ENCODE measurements around the gene MINAR2.

The MINAR2 gene, protein sequence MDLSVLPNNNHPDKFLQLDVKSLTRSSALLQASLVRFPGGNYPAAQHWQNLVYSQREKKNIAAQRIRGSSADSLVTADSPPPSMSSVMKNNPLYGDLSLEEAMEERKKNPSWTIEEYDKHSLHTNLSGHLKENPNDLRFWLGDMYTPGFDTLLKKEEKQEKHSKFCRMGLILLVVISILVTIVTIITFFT

DNA sequence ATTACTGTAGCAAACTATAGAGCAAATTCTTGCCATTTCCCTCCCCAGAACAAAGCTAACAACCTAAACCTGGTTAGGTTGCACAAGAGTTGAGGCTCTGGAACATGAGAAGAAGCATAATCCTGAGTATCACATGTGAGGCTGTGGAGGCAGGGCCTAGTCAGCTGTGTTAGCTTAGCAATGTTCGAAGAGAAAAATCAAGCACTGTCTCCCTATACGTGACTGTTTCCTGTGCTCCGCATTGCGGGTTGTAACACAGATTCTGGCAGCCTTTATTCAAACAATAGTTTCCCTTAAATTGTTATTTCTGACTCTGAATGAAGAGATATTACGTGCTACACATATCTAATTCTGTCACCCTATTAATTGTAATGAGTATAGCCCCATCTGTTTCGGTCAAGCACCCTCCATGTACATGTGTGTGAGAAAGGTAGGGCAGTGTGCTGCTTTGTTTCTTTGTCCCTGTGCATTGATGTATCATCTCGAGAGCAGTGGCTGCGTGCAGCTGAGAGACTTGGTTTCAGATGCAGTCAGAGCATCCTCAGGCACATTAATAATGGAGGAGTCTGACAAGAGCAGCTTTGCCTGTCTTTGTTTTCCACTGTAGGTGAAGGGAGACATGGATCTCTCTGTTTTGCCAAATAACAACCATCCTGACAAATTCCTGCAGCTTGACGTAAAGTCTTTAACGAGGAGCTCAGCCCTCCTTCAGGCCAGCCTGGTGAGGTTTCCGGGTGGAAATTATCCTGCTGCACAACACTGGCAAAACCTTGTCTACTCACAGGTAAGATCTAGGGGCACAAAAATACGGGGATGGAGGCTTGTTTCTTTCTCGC is at the start of gene MINAR2:
Gene MINAR2 (plus strand): TSS at position 523 of the 836 bp plus-strand sequence. CDS start 97 bp downstream, at position 620.
- TF ChIP-seq, protein P1, sequence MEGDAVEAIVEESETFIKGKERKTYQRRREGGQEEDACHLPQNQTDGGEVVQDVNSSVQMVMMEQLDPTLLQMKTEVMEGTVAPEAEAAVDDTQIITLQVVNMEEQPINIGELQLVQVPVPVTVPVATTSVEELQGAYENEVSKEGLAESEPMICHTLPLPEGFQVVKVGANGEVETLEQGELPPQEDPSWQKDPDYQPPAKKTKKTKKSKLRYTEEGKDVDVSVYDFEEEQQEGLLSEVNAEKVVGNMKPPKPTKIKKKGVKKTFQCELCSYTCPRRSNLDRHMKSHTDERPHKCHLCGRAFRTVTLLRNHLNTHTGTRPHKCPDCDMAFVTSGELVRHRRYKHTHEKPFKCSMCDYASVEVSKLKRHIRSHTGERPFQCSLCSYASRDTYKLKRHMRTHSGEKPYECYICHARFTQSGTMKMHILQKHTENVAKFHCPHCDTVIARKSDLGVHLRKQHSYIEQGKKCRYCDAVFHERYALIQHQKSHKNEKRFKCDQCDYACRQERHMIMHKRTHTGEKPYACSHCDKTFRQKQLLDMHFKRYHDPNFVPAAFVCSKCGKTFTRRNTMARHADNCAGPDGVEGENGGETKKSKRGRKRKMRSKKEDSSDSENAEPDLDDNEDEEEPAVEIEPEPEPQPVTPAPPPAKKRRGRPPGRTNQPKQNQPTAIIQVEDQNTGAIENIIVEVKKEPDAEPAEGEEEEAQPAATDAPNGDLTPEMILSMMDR (IDR thresholded peaks at IDR 0.05; ENCODE audit: extremely low read depth, insufficient read depth, missing control alignments), result no peak
- no peak for DNase-seq (ENCODE audit: low spot score)
- in situ Hi-C loops (cut with MboI; ENCODE audit: low pct_unique_long_range_greater_than_20kb, low sequenced_read_pairs, unreplicated experiment), result no loop called here

DNA sequence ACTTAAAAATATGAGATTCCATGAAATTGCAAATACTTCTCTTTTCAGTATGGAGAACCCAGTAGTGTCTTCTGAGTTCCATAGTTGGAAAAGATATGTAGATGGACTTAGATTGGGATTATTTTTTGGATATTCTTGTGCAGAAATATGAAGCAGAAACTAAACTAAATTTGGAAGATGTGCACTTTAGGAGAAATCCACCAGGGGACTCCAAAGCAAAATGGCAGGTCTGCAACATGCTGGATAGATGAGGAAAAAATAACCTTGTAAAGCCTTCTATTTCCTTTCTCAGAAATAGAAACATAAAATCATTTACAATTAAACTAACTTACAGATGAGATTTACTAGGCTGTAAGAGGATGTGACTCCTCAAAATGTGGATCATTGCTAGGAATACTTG is 49.2 kb upstream of the MINAR2 start:
- TF ChIP-seq, protein P1 (IDR thresholded peaks at IDR 0.05; ENCODE audit: extremely low read depth, insufficient read depth, missing control alignments), result no peak
- in situ Hi-C loops (cut with MboI; ENCODE audit: low pct_unique_long_range_greater_than_20kb, low sequenced_read_pairs, unreplicated experiment), result no loop called here
- DNase-seq (ENCODE audit: low spot score), result no peak

DNA sequence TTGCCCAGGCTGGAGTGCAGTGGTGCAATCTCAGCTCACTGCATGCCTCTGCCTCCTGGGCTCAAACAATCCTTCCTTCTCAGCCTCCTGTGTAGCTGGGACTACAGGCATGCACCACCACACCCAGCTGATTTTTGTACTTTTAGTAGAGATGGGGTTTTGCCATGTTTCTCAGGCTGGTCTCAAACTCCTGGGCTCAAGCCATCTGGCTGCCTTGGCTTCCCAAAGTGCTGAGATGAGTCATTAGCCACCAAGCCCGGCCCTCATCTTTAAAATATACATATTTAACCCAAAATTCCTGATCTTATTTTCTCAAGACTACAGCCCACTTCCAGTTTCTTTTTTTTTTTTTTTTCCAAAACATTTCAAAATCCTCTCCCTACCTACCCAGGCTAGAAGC is 31.7 kb upstream of the MINAR2 start:
- no peak for DNase-seq (ENCODE audit: low spot score)
- TF ChIP-seq, protein P1 (IDR thresholded peaks at IDR 0.05; ENCODE audit: extremely low read depth, insufficient read depth, missing control alignments), result no peak
- in situ Hi-C loops (cut with MboI; ENCODE audit: low pct_unique_long_range_greater_than_20kb, low sequenced_read_pairs, unreplicated experiment), result no loop called here

DNA sequence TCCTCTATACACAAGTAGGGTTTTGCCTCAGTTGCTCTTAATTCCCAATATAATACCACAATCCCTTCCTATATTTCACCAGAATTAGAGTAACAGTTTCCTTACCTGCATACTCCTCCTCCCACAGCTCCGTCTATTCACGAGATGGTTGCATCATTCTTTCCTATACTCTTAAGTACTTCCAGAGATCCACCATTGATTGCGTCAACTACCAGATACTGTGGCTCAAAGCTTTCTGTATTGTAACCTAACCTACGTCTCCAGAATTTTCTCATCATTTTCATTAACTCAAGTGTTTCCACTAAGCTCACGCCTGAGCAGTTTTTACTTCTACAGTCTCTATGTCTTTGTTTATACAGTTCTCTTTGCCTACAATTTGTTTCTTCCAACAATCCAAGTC is 31.2 kb upstream of the MINAR2 start:
- DNase-seq (ENCODE audit: low spot score), result no peak
- TF ChIP-seq, protein P1 (IDR thresholded peaks at IDR 0.05; ENCODE audit: extremely low read depth, insufficient read depth, missing control alignments), result no peak
- in situ Hi-C loops (cut with MboI; ENCODE audit: low pct_unique_long_range_greater_than_20kb, low sequenced_read_pairs, unreplicated experiment), result no loop called here

DNA sequence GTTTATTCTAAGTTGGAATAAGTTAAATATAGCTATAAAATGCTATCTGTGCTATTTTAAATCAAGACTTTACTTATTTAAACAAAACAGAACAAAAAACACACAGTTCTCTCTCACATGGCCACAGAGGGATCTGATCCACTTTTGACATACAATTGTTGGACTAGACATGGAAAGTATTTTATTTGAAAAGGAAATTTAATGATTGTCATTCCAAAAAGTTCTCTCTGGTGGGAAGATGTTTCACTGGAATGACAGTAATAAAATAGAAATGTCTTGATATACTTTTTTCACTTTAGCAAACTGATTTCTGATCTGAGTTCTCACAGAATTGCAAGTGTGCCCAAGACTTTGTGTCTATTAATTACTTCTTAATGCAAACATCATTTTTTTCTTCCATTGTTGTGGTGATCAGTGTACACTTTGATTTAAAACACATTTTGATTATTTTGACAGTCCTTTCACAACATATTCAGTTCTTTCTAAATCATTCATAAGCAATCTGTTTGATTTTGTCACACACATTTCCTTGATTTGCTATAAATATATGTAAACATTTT is 30.1 kb upstream of the MINAR2 start:
- DNase-seq (ENCODE audit: low spot score), result no peak
- in situ Hi-C loops (cut with MboI; ENCODE audit: low pct_unique_long_range_greater_than_20kb, low sequenced_read_pairs, unreplicated experiment), result no loop called here
- TF ChIP-seq, protein P1 (IDR thresholded peaks at IDR 0.05; ENCODE audit: extremely low read depth, insufficient read depth, missing control alignments), result no peak

DNA sequence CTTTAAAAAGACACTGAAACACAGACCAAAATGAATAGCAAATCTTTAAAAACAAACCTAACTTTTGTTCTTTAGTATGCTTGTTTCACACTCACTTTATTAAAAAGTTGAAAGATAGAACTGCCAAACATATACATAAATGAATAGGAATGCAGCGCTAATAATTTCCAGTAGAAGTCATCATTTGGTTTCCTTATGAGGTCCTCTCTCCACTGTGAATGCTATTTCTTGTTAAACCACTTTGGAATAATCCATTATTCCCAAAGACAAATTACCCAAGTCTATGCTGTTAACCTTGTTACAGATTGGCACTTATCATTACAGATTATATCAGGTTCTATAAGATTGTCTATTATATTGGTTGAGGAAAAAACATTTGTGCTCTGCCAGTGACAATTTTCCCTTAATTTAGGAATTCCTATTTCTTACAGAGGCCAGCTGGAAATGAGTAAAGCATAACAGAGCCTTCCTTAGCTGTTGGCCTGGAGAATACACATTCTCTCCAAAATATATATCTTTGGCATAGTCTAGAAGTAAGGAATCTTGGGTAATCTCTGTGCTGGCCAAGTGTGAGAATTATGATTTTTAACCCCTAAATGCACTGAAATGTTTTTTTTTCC is 29.3 kb upstream of the MINAR2 start:
- in situ Hi-C loops (cut with MboI; ENCODE audit: low pct_unique_long_range_greater_than_20kb, low sequenced_read_pairs, unreplicated experiment), result no loop called here
- TF ChIP-seq, protein P1 (IDR thresholded peaks at IDR 0.05; ENCODE audit: extremely low read depth, insufficient read depth, missing control alignments), result no peak
- DNase-seq (ENCODE audit: low spot score), result no peak
